ENCODE results near the gene ABCA2. TPM values are rescaled to one million over a fixed set of nuclear protein-coding genes. Genes with fewer than 3 reads are reported as not detected.

Gene ABCA2
- total RNA-seq, 4 donors from 2014 or later = 3.5 to 14.7 (median 7.6) TPM

DNA sequence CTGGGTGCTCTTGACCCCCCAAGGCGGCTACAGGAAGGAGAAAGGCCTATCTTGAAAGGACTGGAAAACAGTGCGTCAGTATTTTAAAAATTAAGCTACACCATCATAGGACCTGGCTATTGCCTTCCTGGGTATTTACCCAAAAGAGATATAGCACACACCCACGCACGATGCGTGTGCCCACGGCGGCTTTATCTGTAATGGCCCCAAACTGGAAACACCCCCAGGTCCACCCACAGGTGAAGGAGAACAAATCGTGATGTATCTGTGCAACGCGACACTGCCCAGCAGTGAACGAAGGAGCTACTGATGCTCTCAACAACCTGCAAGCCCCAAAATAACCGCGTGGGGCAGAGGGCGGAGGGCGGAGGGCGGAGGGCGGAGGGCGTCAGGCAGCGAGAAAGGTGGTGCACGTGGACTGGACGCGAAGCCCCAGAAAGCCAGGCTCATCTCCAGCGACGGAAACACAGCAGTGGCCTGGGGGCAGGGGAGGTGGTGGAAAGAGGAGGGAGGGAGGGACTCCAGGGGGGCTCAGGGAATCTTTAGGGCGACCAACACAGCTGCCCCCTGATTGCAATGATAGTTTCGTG is 63.1 kb downstream of the ABCA2 start:
- no peaks in the 10 kb centered on the region for H3K9me3 ChIP-seq
- no peak overlapping the region for H3K27ac ChIP-seq
- intact Hi-C loops (cut with DNase I) = no loop called here
- TF ChIP-seq POLR2A (IDR thresholded peaks at IDR 0.05) = no peak
- TF ChIP-seq, protein P1, sequence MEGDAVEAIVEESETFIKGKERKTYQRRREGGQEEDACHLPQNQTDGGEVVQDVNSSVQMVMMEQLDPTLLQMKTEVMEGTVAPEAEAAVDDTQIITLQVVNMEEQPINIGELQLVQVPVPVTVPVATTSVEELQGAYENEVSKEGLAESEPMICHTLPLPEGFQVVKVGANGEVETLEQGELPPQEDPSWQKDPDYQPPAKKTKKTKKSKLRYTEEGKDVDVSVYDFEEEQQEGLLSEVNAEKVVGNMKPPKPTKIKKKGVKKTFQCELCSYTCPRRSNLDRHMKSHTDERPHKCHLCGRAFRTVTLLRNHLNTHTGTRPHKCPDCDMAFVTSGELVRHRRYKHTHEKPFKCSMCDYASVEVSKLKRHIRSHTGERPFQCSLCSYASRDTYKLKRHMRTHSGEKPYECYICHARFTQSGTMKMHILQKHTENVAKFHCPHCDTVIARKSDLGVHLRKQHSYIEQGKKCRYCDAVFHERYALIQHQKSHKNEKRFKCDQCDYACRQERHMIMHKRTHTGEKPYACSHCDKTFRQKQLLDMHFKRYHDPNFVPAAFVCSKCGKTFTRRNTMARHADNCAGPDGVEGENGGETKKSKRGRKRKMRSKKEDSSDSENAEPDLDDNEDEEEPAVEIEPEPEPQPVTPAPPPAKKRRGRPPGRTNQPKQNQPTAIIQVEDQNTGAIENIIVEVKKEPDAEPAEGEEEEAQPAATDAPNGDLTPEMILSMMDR (IDR thresholded peaks at IDR 0.05) = no peak
- H3K4me3 ChIP-seq = no peak overlapping the region
- peaks cover 0 to 18% (median 0%) of the 10 kb centered on the region in 4 donors for H3K27me3 ChIP-seq
- H3K36me3 ChIP-seq = no peaks in the 10 kb centered on the region
- 82 to 84% methylated on average over 24 of the region's 26 CpGs for WGBS, 2 donors
- H3K4me1 ChIP-seq = peaks cover 23 to 47% (median 23%) of the 10 kb centered on the region in 3 donors
- DNase-seq = no peak

DNA sequence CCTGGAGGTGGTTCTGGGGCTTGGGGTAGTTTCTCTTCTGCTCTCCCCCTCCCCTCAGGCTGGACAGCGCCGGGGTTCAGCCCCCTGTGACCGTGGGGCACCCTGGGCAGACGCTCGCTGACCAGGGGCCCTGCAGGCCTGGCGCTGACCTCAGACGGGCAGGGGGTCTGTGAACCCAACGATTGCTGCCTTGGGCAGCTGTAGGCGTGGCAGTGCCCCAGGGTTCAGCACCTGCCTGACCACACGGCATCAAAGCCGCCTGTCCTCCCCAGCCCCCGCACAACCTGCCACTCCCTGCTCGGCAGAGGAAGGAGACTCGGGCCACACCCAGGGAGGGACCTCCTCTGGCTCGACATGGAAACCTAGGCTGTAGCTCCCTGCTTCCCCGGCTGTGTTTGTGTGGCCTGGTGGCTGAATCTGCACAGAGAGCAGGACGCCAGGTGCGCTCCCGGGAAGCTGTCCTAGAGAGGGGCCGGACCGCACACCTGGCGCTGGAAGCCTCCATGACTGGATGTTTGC is 63.8 kb downstream of the ABCA2 start:
- Histone ChIP-seq H3K9me3 (no peaks in the 10 kb centered on the region), H3K4me1 (peaks cover 23 to 47% (median 23%) of the 10 kb centered on the region in 3 donors), H3K36me3 (no peaks in the 10 kb centered on the region), H3K27me3 (peaks cover 0 to 13% (median 0%) of the 10 kb centered on the region in 4 donors), H3K27ac (no peak overlapping the region), H3K4me3 (no peak overlapping the region)
- intact Hi-C loops (cut with DNase I) = no loop called here
- WGBS, 2 donors = 59% methylated on average over 7 of the region's 22 CpGs; no CpG with 5 or more reads in 1 of the 2 donors
- no peak for DNase-seq
- TF ChIP-seq, protein P1 (IDR thresholded peaks at IDR 0.05) = no peak
- TF ChIP-seq POLR2A (IDR thresholded peaks at IDR 0.05) = no peak

- H3K27me3 ChIP-seq = peaks cover 0 to 8% (median 0%) of the 10 kb centered on the region in 4 donors
- 81% methylated on average over 3 of the region's 12 CpGs; no CpG with 5 or more reads in 1 of the 2 donors for WGBS, 2 donors
- DNase-seq = no peak
- H3K9me3 ChIP-seq = no peaks in the 10 kb centered on the region
- H3K36me3 ChIP-seq = no peaks in the 10 kb centered on the region
- H3K27ac ChIP-seq = no peak overlapping the region
- intact Hi-C loops (cut with DNase I) = no loop called here
- no peak overlapping the region for H3K4me3 ChIP-seq
- TF ChIP-seq POLR2A (IDR thresholded peaks at IDR 0.05) = no peak
- TF ChIP-seq, protein P1 (IDR thresholded peaks at IDR 0.05) = no peak
- peaks cover 23 to 47% (median 23%) of the 10 kb centered on the region in 3 donors for H3K4me1 ChIP-seq
These were observed 64.3 kb downstream of the ABCA2 start for GRCh38 chr9:136963751-136964150.

GRCh38 chr9:136963341-136963740 is 64.7 kb downstream of the ABCA2 start:
- peaks cover 0 to 5% (median 0%) of the 10 kb centered on the region in 4 donors for H3K27me3 ChIP-seq
- H3K27ac ChIP-seq = no peak overlapping the region

GRCh38 chr9:136962701-136963248 is 65.3 kb downstream of the ABCA2 start:
- no peak overlapping the region for H3K27ac ChIP-seq
- TF ChIP-seq, protein P1 (IDR thresholded peaks at IDR 0.05) = no peak
- no peak for TF ChIP-seq POLR2A (IDR thresholded peaks at IDR 0.05)
- peaks cover 23 to 47% (median 23%) of the 10 kb centered on the region in 3 donors for H3K4me1 ChIP-seq
- no peak for DNase-seq
- no peaks in the 10 kb centered on the region for H3K36me3 ChIP-seq
- H3K4me3 ChIP-seq = no peak overlapping the region
- intact Hi-C loops (cut with DNase I) = no loop called here
- WGBS, 2 donors = 69 to 82% methylated on average over 7 to 11 of the region's 11 CpGs
- no peaks in the 10 kb centered on the region for H3K9me3 ChIP-seq
- no peaks in the 10 kb centered on the region for H3K27me3 ChIP-seq

More at GRCh38 chr9:136963341-136963740, 64.7 kb downstream of the ABCA2 start:
- H3K4me1 ChIP-seq = peaks cover 23 to 47% (median 23%) of the 10 kb centered on the region in 3 donors
- TF ChIP-seq POLR2A (IDR thresholded peaks at IDR 0.05) = no peak
- TF ChIP-seq, protein P1 (IDR thresholded peaks at IDR 0.05) = no peak
- no peaks in the 10 kb centered on the region for H3K36me3 ChIP-seq
- H3K9me3 ChIP-seq = no peaks in the 10 kb centered on the region
- H3K4me3 ChIP-seq = no peak overlapping the region
- intact Hi-C loops (cut with DNase I) = no loop called here
- DNase-seq = no peak
- WGBS, 2 donors = no CpG with 5 or more reads among the region's 15 CpGs

All from esophagus squamous epithelium (tissue), 5 donors.